ENCODE measurements around the gene RBM47. TPM values are rescaled to one million over a fixed set of nuclear protein-coding genes. Genes with fewer than 3 reads are reported as not detected.
A peak's percentile ranks its signal among the peaks of the same experiment; 100 is the strongest.

RBM47 gene
- total RNA-seq, 1 experiment from 2014 or later, result 70.3 TPM

GRCh38 chr4:40455340-40455902 is 174.2 kb downstream of the RBM47 start:
- Histone ChIP-seq H2BK5ac (ENCODE audit: insufficient read length, low read length) (no peak overlapping the region), H2AK5ac (ENCODE audit: insufficient read length, low read length) (no peak overlapping the region), H4K5ac (ENCODE audit: insufficient read length, low read depth, low read length) (no peak overlapping the region), H3K23ac (ENCODE audit: insufficient read length, low read depth, low read length) (no peak overlapping the region), H3K4ac (ENCODE audit: low read depth, low read length) (no peak overlapping the region), H4K20me1 (ENCODE audit: control insufficient read depth, insufficient read depth, insufficient read length) (no peaks in the 10 kb centered on the region), H2AFZ (ENCODE audit: low read length) (no peak overlapping the region), H3T11ph (ENCODE audit: low read length) (no peak overlapping the region), H3K14ac (ENCODE audit: insufficient read depth, low read length) (no peak overlapping the region), H4K8ac (replicated peaks; ENCODE audit: insufficient read length, low read depth, low read length) (no peak overlapping the region), H3K27ac (ENCODE audit: insufficient read length, low read depth, low read length) (no peak overlapping the region), H4K91ac (ENCODE audit: insufficient read length, low read depth, low read length) (no peak overlapping the region), H3K56ac (ENCODE audit: insufficient read length, low read depth, low read length) (no peak overlapping the region), H2BK120ac (ENCODE audit: low read depth, low read length, poor library complexity, severe bottlenecking) (no peak overlapping the region), H3K4me1 (ENCODE audit: insufficient read depth, low read length) (peaks cover 5% of the 10 kb centered on the region; the same call in 1 of the 2 replicates), H3K79me2 (ENCODE audit: insufficient read depth, low read length) (no peaks in the 10 kb centered on the region; the same call in 1 of the 2 replicates), H2BK12ac (ENCODE audit: insufficient read length, low read depth, low read length) (no peak overlapping the region), H3K9ac (ENCODE audit: extremely low read depth, insufficient read length, low read length) (no peak overlapping the region), H2BK15ac (ENCODE audit: low read depth, low read length) (no peak overlapping the region), H3K23me2 (ENCODE audit: insufficient read length, low read depth, low read length, poor library complexity, severe bottlenecking) (no peaks in the 10 kb centered on the region), H3K79me1 (ENCODE audit: insufficient read depth, low read depth, low read length, poor library complexity, severe bottlenecking) (no peaks in the 10 kb centered on the region), H2BK20ac (ENCODE audit: low read depth, low read length, poor library complexity, severe bottlenecking) (peak overlapping the region; percentile 45), H3K27me3 (ENCODE audit: insufficient read depth, low read length) (no peaks in the 10 kb centered on the region), H3K9me3 (ENCODE audit: control insufficient read depth, low read depth, low read length) (no peaks in the 10 kb centered on the region), H3K18ac (ENCODE audit: insufficient read length, low read depth, low read length) (no peak overlapping the region), H3K4me2 (ENCODE audit: insufficient read depth, insufficient read length, low read length) (no peak overlapping the region)
- Mint-ChIP-seq H3K27ac (peak overlapping the region in 2 of 3 experiments; percentile 43 to 46; a peak in 3 of 7 replicates), H3K27me3 (ENCODE audit: low read depth) (no peaks in the 10 kb centered on the region), H3K4me1 (peaks cover 24% of the 10 kb centered on the region in 2 experiments), H3K9me3 (no peaks in the 10 kb centered on the region), H3K4me3 (no peak overlapping the region), H3K36me3 (ENCODE audit: insufficient read depth in 1 of 3, low read depth in 3 of 3) (peaks cover 0 to 6% (median 4%) of the 10 kb centered on the region in 3 experiments; a peak in 5 of 7 replicates)
- no peak for TF ChIP-seq CTCF (conservative IDR thresholded peaks at IDR 0.05)
- no peak for DNase-seq
- no CpG with 5 or more reads among the region's 5 CpGs for WGBS (ENCODE audit: extremely low coverage, insufficient read length, low lambda C conversion rate)

Data from H9 (cell line).